T follicular helper cell (primary cell): Measurements from ENCODE around the gene KCNG2.

Experiments
- DNase-seq: peaks from one replicate; pipeline ENCODE4 v3.0.0-alpha.2; 2020; ENCODE audit warnings: low read depth

KCNG2 gene

DNA sequence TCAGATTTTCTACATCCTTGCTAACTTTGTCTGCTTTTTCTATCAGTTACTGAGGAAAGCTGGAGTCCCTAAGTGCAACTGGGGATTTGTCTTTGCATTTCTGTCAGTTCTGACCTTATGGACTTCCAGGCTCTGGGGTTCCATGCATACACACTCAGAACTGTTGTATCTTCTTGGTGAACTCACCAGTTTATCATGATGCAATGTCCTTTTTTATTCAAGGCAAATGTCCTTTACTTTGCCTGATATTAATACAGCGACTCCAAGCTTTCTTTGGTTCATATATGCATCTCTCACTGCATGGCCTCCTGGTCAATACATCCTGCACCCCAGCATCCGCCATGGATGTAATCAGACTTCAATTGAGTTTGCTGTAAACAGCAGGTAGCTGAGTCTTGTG is 109.0 kb downstream of the KCNG2 start:
- no peak for DNase-seq

DNA sequence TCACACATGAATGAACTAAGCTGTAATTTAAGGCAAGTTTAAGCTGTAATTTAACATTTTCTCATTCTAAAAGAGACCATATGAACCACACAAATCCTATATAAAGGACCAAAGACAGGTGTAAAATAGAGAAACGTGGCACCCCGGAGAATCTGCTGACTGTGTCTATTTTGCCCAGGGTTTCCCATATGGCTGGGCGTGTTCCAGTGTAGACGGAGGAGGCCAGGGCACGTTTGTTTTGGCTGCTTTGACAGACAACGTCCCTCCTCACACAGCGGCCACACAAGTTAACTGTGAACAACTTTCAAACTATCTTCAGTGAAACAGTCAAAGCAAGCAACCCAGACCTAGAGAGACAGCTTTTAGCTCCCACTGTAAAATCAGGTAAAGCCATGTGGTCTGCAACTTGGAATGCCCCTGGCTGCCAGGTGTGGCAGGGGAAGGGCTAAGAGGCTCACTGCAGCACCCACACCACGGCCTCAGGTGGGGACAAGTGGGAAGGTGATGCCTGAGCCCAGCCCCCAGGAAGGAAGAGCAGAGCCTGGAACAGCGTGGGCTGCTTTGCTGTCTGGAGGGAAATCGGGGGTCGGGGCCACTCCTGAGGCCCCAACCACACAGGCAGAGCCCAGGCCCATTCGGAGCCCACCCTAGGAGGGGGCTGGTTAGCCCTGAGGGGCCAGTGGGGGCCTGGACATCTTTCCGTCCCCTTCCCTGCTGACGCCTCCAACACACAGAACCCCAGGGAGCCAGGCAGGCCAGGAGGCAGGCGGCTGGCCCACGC is 113.0 kb downstream of the KCNG2 start:
- no peak for DNase-seq

DNA sequence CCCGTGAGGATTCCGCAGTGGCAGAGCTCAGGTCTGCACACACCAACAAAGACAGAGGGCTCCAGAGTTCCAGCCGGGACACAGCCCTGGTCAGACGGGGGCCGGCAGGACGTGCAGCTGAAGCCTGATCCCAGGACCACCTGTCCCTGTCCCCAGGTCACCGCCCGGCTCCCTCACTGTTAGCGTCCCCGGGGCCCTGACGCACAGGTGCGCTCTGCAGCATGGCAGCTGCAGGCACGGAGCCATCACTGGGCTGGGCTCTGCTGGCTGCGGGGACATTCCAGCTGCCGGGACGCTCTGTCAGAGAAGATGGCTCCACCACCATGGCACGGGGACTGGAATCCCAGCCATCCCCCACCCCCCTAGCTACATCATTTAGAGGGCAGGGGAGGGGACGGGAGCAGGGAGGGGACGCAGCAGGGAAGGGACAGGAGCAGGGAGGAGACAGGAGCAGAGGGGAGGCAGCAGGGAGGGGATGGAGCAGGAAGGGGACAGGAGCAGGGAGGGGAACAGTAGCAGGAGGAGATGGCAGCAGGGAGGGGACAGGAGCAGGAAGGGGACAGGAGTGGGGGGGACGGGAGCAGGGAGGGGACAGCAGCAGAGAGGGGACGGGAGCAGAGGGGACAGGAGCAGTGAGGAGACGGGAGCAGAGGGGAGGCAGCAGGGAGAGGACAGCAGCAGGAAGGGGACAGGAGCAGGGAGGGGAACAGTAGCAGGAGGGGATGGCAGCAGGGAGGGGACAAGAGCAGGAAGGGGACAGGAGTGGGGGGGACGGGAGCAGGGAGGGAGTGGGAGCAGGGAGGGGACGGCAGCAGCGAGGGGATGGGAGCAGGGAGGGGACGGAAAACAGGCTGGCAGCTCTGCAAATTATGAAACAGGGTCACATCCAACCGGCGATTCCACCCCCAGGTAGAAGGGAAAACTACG is 113.9 kb downstream of the KCNG2 start:
- no peak for DNase-seq

DNA sequence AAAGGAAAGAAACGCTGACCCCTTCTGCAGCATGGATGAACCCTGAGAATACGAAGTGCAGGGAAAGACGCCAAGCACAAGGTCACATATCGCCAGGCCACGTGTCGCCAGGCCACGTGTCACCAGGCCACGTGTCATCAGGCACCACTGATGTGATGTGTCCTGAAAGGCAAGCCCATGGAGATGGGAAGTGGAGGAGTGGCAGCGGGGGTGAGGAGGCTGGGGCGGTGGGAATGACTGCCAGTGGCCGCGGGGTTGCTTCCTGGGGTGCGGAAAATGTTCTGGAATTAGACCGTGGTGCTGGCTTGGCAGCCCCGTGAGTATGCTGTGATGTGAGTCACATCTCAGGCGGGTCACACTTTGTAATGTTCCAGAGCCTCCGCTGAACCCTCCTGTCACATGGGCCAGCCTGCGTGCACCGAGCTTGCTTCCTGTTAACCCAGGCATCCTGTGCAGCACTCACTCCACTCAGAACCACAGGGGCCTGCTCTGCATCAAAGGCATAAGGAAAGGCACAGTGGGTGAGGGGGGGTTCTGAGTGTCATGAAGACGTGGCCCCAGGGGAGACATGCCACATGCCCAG is 114.8 kb downstream of the KCNG2 start:
- no peak for DNase-seq

DNA sequence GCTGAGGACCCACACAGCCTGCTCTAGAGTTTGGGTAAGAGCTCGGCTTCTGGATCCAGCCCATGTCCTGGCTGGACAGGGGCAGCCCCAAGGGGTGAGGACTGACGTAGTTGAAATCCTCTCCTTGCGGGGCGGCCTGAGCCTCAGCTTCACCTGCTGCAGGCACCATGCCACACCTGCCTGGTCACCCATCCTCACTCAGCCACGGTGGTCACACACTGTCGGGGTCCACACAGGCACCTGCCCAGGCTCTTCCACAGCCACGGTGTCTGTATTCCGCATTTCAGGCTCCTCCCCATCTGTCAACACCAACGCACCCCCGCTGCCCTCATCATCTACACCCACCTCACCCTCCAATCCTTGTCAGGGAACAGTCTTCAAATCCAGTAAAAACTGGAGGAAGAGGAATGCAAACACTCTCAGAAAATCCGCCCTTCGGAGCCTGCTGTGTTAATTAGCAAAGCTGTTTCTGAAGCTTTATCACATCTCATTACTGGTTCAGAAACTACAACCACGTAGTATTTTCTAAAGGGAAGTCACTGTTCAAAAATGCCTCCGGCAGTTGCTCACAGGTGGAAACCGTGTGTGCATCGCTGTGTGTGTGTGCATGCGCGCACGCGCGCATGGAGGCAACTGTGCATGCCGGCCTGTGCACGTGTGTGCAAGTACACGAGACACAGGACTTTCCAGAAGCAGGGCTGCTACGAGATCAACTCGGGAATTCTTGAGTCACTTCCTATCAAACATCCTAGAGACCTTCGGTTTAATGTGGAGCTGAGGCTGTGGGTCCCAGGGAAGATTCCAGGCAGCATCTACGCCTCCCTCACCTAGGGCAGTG is 115.5 kb downstream of the KCNG2 start:
- DNase-seq = no peak

DNA sequence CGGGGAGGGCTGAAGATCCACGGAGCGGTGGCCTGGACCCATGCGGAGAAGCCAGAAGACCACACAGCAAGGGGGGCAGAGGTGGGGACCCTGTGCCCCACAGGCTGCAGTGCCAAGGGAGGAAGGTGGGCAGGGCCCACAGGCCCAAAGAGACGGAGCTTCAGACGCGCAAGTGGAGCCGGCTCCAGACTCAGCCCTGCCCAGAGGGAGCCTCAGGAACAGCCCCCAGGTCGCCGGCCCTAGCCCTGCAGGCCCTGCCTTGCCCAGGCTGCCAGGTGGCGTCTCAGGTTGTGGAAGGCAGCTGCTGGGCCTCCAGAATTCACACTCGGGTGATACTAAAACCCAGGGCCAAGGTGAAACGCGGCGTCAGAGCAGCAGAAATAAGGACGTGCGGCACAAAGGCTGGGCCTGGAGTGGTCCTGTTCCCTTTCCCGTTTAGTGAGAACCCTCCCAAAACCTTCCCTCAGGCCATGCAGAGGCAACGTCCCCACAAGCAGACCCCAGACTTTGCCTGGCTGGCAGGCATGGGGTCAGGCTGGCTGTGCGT is 116.9 kb downstream of the KCNG2 start:
- DNase-seq = no peak

DNA sequence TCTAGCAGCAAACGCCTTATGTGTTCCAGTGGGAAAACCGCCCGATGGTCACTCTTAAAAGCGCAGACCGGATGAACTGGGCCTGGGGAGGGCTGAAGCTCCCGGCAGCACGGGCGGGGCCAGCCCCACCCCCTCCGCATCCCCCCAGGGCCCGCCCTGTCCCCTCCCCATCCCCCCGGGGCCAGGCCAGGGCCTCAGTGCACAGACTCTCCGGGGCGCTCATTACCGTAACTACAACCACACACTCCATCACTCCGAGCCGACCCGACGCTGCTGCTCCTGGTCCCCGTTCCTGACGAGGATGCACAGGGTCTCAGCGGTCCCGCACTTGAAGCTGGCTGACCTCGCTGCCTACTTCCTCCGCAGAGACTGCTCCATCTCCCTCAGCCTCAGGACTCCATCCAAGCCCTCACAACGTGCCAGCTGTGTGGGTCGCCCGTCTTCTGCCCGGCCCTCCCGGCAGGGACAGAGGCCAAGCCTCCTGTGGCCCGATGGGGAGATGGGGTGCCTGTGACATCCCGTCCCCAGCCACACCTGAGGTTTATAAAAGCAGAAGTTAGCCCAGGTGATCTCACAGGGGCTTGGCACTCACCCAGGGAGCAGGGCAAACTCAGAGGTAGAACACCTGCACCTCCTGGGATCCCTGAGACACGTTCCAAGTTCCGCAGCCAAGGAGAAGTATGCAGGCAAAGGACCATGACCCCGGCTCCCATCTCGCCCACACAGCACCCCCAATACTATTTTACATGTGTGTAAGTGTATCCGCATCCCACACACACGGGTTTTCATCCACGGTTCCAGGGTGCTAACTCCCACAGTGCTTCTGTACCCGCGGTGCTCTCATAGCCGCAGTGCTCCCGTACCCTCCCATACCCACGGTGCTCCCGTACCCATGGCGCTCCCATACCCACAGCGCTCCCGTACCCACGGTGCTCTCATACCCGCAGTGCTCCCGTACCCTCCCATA is 117.7 kb downstream of the KCNG2 start:
- DNase-seq = no peak

DNA sequence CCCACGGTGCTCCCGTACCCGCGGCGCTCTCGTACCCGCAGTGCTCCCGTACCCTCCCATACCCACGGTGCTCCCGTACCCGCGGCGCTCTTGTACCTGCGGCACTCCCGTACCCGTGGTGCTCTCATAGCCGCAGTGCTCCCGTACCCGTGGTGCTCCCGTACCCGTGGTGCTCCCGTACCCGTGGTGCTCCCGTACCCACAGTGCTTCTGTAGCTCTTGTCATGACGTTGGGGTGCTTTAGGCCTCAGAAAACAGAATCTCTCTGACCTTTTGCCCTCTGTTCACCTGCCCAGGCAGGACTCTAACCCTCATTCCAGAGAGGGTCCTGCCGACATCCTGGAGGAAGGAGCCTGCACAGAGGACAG is 118.4 kb downstream of the KCNG2 start:
- no peak for DNase-seq

DNA sequence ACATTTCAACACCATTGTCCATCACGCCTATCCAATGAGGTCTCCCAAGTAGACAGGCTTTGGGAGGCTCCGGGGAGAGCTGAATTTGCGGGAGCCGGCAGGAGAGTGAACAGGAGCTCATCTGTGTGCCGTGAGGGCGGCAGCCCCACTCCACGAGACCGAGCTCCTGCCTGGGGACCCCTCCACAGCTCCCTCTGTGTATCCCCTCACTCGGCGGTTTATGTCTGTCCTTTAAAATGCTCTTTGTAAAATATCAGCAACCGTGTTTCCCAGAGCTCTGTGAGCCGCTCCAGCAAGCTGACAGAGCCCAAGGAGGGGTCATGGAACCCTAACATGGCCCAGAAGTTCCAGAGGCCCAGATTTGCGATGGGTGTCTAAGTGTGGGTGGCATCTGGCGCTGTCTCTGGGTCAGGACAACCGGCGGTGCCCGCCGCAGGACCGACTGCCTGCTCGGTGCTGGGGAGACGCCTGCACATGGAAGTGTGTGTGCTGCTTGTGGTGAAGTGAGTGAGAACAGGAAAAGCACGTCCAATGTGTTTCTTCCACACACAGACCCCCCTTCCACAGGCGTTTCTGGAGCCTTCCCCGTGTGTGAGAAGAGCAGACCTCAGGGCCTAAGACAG is 118.9 kb downstream of the KCNG2 start:
- no peak for DNase-seq

DNA sequence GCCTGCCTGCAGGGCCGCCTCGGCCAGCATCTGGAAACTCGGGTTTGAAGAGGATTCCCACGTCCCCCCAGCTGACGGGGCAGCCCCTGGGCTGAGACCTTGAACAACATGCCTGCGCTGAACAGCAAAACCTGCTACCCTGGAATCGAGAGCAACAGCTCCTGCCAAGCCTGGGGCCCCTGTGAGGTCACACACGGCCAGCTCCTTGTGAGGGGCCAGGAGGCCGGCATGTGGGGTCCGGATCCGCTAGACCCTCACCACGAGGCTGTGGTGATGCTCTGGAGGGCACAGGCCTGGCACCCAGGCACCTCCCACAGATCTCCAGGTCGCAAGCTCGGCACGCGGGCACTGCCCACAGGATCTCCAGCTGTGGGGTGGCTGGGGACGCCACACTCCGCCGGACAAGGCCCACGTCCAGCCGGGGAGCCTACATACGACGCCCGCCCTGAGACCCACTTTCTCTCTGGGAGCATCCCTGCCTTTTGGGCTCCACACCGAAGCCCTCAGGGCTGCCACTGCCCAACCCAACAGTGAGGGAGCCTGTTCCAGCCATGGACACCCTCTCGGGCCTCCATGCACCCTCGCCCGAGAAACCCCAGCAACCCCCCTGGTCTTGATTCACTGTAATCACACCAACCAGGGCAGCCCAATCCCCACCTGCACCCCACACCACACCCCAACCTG is 119.6 kb downstream of the KCNG2 start:
- no peak for DNase-seq

DNA sequence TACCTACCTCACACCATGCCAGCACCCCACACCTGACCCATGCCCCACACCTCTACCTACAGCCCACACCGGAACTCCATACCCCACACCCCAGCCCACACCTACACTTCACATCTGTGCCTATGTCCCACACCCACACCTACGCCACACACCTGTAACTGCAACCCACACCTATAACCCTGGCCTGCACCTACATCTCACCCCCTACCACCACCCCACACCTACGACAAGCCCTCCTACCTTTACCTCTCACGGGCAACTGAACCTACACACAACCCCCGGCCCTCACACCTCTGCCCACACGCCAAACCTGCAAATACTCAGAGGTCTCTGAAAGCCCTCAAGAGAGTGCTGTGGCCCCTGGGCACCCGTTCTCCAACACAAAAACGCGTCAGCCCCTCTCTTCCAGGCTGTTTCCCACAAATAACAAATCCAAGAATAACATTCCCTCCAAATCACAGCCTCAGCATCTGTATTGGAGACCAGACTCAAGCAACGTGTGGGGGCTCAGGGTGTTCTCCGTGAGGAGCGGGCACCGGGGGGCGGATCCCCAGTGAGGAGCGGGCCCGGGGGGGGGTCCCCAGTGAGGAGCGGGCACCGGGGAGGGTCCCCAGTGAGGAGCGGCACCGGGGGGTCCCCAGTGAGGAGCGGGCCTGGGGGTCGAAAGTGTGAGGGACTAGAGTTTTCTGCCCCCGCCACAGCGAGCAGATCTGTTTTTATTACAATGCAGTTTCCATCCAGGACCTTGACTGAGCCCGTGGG is 120.3 kb downstream of the KCNG2 start:
- DNase-seq = no peak

DNA sequence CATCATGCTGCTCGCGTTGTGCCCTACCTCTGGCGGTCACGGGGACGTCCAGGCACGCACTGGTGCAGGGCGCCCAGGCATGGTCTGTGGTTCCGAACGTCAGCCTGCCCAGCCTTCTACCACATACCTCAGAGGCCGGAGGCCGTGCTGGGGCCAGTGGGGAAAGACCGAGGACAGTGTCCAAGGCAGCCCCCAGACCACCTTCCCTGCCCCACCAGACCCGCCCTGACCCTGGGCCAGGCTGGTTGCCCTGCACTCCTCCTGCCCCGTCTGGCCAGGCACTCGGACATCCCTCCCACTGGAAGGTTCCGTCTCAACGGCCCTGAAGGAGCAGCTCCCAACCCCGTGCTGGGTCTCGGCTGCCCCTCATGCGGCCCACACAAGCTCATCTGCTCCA is 120.9 kb downstream of the KCNG2 start:
- no peak for DNase-seq

DNA sequence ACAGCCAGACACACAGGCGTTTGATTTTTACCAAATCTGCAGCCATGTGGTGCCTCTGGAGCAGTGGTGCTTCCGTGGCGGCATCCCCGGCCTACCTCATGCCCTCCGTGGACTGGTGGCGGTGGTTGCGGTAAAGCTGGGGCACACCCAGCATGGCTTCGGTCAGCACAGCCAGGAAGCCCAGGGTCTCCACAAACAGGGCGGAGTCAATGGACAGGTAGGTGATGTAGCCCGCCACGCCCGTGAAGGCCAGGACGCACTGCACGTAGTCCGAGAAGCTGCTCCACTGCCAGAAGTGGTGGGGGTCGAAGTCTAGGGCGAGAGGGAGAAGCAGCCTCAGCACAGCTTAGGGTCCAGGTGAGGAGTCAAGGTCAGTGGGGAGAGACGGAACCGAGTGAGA is 121.4 kb downstream of the KCNG2 start:
- no peak for DNase-seq

DNA sequence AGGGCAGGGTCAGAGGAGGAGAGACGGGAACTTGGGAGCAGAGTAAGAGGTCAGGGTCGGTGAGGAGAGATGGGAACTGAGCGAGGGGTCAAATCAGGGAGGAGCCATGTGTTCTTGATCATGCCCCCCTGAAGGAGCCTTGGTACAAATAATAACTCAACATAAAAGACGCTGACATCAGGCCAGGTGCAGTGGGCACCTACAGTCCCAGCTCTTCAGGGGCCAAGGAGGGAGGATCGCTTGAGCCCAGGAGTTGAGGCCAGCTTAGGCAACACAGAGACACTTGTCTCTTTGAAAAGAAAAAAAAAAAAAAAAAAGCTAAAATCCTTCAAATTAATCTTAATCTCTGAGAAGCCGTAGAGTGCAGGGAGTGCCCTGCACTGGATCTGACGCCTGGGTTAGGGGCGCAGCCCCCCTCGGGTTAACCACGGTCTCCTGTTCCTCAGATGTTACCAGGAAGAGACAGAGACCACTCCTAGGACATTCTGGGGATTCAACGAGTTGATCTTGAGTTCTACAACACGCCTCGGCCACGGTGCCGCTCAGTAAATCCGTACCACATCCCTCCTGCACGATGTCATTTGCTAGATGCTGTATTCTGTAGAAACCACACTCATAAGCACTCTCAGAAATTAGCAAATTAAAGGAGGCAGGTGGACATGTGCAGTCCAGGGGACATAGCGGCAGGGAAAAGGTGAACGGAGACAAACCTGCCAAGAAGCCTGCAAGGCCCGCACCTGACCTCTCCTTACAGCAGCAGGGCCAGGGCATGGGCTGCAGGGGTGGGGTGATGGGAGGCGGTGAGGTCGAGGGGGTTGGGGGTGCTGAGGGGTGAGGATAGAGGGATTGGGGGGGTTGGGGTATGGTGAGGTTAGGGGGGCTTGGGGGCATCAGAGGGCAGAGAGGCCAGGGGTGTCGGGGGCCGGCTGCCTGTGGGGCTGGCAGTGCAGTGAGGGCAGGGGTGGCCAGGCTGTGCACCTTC is 124.5 kb downstream of the KCNG2 start:
- no peak for DNase-seq

DNA sequence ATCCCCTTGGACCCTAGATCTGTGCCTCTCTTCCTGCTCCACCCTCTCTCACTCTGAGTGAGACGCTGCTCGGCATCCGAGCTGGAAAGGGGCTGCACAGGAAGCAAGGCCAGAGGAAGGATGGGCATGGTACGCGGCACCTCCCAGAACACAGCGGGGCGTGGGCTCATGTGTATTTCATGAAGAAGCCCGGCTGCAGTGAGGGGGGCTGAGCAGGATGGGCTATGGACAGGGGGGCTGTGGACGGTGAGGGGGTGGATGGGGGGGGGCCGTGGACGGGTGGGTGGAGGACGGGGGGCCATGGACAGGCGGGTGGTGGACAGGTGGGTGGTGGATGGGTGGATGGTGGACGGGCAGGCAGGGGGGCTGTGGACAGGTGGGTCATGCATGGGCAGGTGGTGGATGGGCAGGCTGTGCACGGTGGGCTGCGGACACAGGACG is 125.3 kb downstream of the KCNG2 start:
- no peak for DNase-seq

DNA sequence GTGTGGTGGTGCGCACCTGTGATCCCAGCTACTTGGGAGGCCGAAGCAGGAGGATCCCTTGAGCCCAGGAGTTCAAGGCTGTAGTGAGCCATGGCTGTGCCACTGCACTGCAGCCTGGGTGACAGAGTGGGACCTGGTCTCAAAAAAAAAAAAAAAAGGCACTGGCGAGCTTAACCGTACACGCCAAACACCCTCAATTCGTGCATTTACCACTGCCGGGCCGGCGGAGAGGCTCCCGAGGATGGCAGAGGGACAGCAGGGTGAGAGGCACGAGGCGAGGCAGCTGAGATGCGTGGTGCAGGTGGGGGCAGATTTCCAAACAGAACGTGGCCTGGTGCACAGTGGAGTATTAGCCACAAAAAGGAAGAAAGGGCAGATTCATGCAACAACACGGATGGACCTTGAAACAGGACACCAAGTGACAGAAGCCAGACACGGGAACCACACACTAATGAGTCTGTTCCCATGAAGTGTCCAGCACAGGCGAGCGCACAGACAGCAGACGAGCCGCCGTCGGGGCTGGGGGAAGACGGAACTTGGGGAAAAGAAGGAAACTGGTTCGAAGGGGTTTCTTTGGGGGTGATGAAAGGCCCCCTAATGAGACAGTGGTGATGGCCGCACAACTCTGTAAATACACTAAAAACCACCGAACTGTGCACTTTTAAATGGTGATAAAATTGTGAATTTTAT is 126.3 kb downstream of the KCNG2 start:
- no peak for DNase-seq
